ENCODE results near the gene GALNT1. TPM values are rescaled to one million over a fixed set of nuclear protein-coding genes. Genes with fewer than 3 reads are reported as not detected.
"Not testable (repeated sequence)": the region's sequence is repeated elsewhere in the genome, so short reads cannot be mapped to it uniquely, and the experiment has no call there.

GALNT1 gene
- polyA plus RNA-seq, 2 of the 4 experiments (the other 2 are of a cell fraction) = 97.4 to 113 TPM

DNA sequence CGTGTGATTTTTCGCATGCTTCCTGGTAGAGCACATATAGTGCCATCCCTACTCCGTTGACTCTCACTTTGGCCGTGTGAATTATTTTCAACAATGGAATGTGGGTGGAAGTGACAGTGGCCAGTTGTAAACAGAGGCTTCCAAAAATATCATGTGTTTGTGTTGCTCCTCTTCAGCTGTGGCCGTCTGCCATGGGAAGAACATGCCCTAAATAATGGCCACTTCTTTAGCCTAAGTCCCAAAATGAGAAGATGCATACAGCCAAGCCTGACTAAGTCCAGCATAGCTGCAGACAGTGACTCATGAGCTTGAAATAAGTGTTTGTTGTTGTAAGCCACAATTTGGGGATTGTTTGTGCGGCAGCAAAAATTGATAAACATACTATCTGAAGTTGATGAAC is 8.9 kb upstream of the GALNT1 start:
- H3K4me3 ChIP-seq = no peak overlapping the region
- ATAC-seq (no peak), FAIRE-seq (no peak), DNase-seq (ENCODE audit: low read depth in 1 of 2, low spot score in 1 of 2) (no peak)
- H3K4me2 ChIP-seq = no peak overlapping the region
- 85% methylated on average over 6 of the region's 6 CpGs for WGBS (ENCODE audit: missing lambda C conversion rate)
- H3K9me3 ChIP-seq = no peaks in the 10 kb centered on the region
- ChIA-PET CTCF (interaction anchor here (0.6 kb wide), 1 partner anchor 186 kb away, joined by 3 read pairs; no protein-coding TSS in a partner anchor), POLR2A (no interaction called here)
- TF ChIP-seq EP300 (IDR thresholded peaks at IDR 0.05) (no peak), HOXB13 (CRISPR knock-in tag; IDR thresholded peaks at IDR 0.05; ENCODE audit: low read depth) (no peak), EHMT2 (IDR thresholded peaks at IDR 0.05; ENCODE audit: low read depth) (no peak), FOXS1 (CRISPR knock-in tag; IDR thresholded peaks at IDR 0.05) (no peak), FOSL2 (IDR thresholded peaks at IDR 0.05) (no peak), FOSL2 (CRISPR knock-in tag; IDR thresholded peaks at IDR 0.05) (no peak), ESRRA (IDR thresholded peaks at IDR 0.05; ENCODE audit: borderline replicate concordance, low read length) (no peak), RFX5 (IDR thresholded peaks at IDR 0.05) (no peak), TP53 (CRISPR knock-in tag; IDR thresholded peaks at IDR 0.05) (no peak), CHD4 (IDR thresholded peaks at IDR 0.05; ENCODE audit: borderline replicate concordance) (no peak), CBX8 (IDR thresholded peaks at IDR 0.05) (no peak), EHF (CRISPR knock-in tag; IDR thresholded peaks at IDR 0.05) (no peak), HOXA7 (CRISPR knock-in tag; IDR thresholded peaks at IDR 0.05) (no peak), HDAC2 (IDR thresholded peaks at IDR 0.05) (no peak)
- TF ChIP-seq, protein P1, sequence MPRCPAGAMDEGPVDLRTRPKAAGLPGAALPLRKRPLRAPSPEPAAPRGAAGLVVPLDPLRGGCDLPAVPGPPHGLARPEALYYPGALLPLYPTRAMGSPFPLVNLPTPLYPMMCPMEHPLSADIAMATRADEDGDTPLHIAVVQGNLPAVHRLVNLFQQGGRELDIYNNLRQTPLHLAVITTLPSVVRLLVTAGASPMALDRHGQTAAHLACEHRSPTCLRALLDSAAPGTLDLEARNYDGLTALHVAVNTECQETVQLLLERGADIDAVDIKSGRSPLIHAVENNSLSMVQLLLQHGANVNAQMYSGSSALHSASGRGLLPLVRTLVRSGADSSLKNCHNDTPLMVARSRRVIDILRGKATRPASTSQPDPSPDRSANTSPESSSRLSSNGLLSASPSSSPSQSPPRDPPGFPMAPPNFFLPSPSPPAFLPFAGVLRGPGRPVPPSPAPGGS (IDR thresholded peaks at IDR 0.05) = no peak
- TF ChIP-seq, protein P2, sequence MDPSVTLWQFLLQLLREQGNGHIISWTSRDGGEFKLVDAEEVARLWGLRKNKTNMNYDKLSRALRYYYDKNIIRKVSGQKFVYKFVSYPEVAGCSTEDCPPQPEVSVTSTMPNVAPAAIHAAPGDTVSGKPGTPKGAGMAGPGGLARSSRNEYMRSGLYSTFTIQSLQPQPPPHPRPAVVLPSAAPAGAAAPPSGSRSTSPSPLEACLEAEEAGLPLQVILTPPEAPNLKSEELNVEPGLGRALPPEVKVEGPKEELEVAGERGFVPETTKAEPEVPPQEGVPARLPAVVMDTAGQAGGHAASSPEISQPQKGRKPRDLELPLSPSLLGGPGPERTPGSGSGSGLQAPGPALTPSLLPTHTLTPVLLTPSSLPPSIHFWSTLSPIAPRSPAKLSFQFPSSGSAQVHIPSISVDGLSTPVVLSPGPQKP (IDR thresholded peaks at IDR 0.05; ENCODE audit: low read depth, low read length) = no peak
- TF ChIP-seq, protein P3, sequence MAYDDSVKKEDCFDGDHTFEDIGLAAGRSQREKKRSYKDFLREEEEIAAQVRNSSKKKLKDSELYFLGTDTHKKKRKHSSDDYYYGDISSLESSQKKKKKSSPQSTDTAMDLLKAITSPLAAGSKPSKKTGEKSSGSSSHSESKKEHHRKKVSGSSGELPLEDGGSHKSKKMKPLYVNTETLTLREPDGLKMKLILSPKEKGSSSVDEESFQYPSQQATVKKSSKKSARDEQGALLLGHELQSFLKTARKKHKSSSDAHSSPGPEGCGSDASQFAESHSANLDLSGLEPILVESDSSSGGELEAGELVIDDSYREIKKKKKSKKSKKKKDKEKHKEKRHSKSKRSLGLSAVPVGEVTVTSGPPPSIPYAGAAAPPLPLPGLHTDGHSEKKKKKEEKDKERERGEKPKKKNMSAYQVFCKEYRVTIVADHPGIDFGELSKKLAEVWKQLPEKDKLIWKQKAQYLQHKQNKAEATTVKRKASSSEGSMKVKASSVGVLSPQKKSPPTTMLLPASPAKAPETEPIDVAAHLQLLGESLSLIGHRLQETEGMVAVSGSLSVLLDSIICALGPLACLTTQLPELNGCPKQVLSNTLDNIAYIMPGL (CRISPR knock-in tag; IDR thresholded peaks at IDR 0.05; ENCODE audit: borderline replicate concordance) = no peak
- no peak overlapping the region for H3K27ac ChIP-seq
- 0 out of 3 replicates have a peak, but pooled peaks cover 2% of the 10 kb centered on the region for H3K4me1 ChIP-seq

DNA sequence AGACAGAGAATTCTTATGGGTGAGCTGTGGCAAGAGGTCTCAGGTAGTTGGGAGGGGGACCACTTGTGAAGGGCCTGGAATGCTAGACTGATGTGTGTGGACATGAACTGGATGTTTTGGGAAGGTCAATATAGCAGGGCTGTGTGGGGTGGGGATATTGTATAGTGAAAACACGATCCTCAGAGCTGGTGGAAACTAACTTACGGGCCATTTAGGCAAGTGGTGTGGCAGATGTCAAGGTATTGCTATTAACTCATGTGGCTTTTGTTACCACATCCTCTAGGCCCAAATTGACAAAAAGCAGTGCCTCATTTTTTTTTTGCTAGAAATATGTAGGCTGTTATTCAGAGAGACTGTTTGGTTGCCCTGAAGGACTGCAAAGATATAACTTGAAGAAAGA is 8.0 kb upstream of the GALNT1 start:
- ATAC-seq (no peak), FAIRE-seq (no peak), DNase-seq (ENCODE audit: low read depth in 1 of 2, low spot score in 1 of 2) (no peak)
- TF ChIP-seq FOSB (CRISPR knock-in tag; IDR thresholded peaks at IDR 0.05) (no peak), ESRRA (IDR thresholded peaks at IDR 0.05; ENCODE audit: borderline replicate concordance, low read length) (no peak), CHD2 (IDR thresholded peaks at IDR 0.05; ENCODE audit: low read length, partially characterized antibody) (no peak), CEBPB (IDR thresholded peaks at IDR 0.05) (no peak)
- TF ChIP-seq, protein P4, sequence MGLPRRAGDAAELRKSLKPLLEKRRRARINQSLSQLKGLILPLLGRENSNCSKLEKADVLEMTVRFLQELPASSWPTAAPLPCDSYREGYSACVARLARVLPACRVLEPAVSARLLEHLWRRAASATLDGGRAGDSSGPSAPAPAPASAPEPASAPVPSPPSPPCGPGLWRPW (IDR thresholded peaks at IDR 0.05) = no peak
- TF ChIP-seq, protein P2 (IDR thresholded peaks at IDR 0.05; ENCODE audit: low read depth, low read length) = no peak
- H3K4me3 ChIP-seq = no peak overlapping the region
- no peak overlapping the region for H3K4me2 ChIP-seq
- H3K9me3 ChIP-seq = no peaks in the 10 kb centered on the region
- H3K27ac ChIP-seq = no peak overlapping the region
- WGBS (ENCODE audit: missing lambda C conversion rate) = 69% methylated on average over 2 of the region's 2 CpGs
- ChIA-PET POLR2A (no interaction called here), CTCF (no interaction called here)
- H3K4me1 ChIP-seq = peaks cover 2% of the 10 kb centered on the region; the same call in 1 of the 3 replicates

DNA sequence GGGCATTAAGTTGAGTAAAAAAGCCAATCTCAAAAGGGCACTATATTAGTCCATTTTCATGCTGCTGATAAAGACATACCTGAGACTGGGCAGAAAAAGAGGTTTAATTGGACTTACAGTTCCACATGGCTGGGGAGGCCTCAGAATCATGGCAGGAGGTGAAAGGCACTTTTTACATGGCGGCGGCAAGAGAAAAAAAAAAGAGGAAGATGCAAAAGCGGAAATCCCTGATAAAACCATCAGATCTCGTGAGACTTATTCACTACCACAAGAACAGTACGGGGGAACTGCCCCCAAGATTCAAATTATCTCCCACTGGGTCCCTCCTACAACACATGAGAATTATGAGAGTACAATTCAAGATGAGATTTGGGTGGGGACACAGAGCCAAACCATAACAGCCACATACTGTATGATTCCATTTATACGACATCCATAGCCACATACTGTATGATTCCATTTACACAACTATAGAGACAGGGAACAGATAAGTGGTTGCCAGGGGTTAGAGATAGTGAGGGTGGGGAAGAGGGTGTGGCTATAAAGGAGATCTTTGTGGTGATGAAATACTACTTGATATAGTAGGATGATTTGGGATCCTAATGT is 5.2 kb upstream of the GALNT1 start:
- CTCF ChIA-PET; H3K4me3 ChIP-seq; FAIRE-seq; POLR2A ChIA-PET; H3K4me1 ChIP-seq; H3K27ac ChIP-seq; H3K4me2 ChIP-seq; DNase-seq (ENCODE audit: low read depth in 1 of 2, low spot score in 1 of 2); H3K9me3 ChIP-seq; ATAC-seq: not testable (repeated sequence)
- 82% methylated on average over 6 of the region's 6 CpGs for WGBS (ENCODE audit: missing lambda C conversion rate)
